Measurements from ENCODE around the gene FBXL3. TPM values are rescaled to one million over a fixed set of nuclear protein-coding genes. Genes with fewer than 3 reads are reported as not detected.

FBXL3 gene
- total and polyA plus RNA-seq, 2 of the 8 experiments (the other 6 are each of a cell fraction or from before 2014, with no cell fraction given) = 4.9 to 14.9 TPM

DNA sequence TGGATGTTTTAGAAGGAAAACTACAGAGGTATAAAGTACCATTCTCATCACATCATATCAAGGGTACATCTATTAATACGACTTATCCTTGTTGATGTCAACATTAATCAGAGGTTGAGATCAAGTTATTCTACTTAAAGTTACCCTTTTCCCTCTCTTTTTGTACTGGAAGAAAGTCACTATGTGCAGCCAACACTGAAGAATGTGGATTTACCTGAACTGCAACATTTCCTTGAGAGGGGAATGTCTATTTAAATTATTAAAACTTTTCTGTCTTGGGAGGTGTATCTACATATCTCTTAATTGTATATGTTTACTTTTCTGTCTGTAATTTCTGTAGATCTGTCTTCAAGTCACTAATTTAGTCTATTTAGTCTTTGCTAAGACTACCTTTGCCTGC is 2.5 kb upstream of the FBXL3 start:
- H4K8ac ChIP-seq (ENCODE audit: extremely low read depth, insufficient read depth, low read length) = no peak overlapping the region
- ChIA-PET POLR2A (ENCODE audit: partially characterized antibody) (no interaction called here), CTCF (ENCODE audit: partially characterized antibody) (no interaction called here)
- TF ChIP-seq EGR1 (IDR thresholded peaks at IDR 0.05; ENCODE audit: borderline replicate concordance, low read depth, low read length) (no peak), KDM1A (IDR thresholded peaks at IDR 0.05; ENCODE audit: borderline replicate concordance, low read length) (no peak), TBP (IDR thresholded peaks at IDR 0.05; ENCODE audit: low read depth, low read length) (no peak), YY1 (IDR thresholded peaks at IDR 0.05; ENCODE audit: low read depth, low read length) (no peak), KDM4A (IDR thresholded peaks at IDR 0.05; ENCODE audit: low read depth, low read length, severe bottlenecking) (no peak), TAF1 (IDR thresholded peaks at IDR 0.05; ENCODE audit: low read depth, low read length) (no peak), SRF (IDR thresholded peaks at IDR 0.05; ENCODE audit: low read depth, low read length) (no peak), KDM5A (IDR thresholded peaks at IDR 0.05; ENCODE audit: low read length) (no peak), TAF7 (optimal IDR thresholded peaks at IDR 0.05; ENCODE audit: borderline replicate concordance, low read depth, low read length) (no peak), FOSL1 (IDR thresholded peaks at IDR 0.05; ENCODE audit: insufficient read depth, low read depth, low read length) (no peak), RNF2 (IDR thresholded peaks at IDR 0.05; ENCODE audit: borderline replicate concordance, low read depth, low read length, missing control alignments, poor library complexity, severe bottlenecking) (no peak), RXRA (IDR thresholded peaks at IDR 0.05; ENCODE audit: insufficient read depth, low read depth, low read length) (no peak), SP4 (IDR thresholded peaks at IDR 0.05; ENCODE audit: low read length) (no peak), SIN3A (conservative IDR thresholded peaks at IDR 0.05 in 1 of 2, IDR thresholded peaks at IDR 0.05 in 1 of 2; ENCODE audit: low read depth in 1 of 2, low read length in 2 of 2) (no peak)

More for the DNA sequence above, 2.5 kb upstream of the FBXL3 start:
- DNase-seq (ENCODE audit: low read depth in 1 of 2, low spot score in 2 of 2) (no peak), FAIRE-seq (no peak)
- H2BK15ac ChIP-seq (ENCODE audit: low read length) = no peak overlapping the region
- peaks cover 5% of the 10 kb centered on the region for H3K23me2 ChIP-seq (ENCODE audit: low read depth, low read length)
- H3K4me1 ChIP-seq (replicated peaks in 1 of 4; ENCODE audit: control insufficient read depth in 3 of 4, insufficient read depth in 4 of 4, low read length in 3 of 4) = peaks cover 1 to 5% (median 3%) of the 10 kb centered on the region in 4 experiments; a peak in 3 of 7 replicates
- no peak overlapping the region for H3K4me3 ChIP-seq (ENCODE audit: extremely low read depth in 1 of 4, insufficient read depth in 2 of 4, low read depth in 3 of 4, low read length in 4 of 4)
- H4K5ac ChIP-seq (ENCODE audit: insufficient read length, low read depth, low read length) = no peak overlapping the region
- H3K14ac ChIP-seq (ENCODE audit: insufficient read length) = no peak overlapping the region
- H2BK12ac ChIP-seq (ENCODE audit: low read depth, low read length) = no peak overlapping the region
- H3K56ac ChIP-seq (replicated peaks; ENCODE audit: insufficient read length, low read depth, low read length) = no peak overlapping the region
- H2BK20ac ChIP-seq (ENCODE audit: low read length) = no peak overlapping the region
- H3K23ac ChIP-seq (ENCODE audit: insufficient read length) = no peak overlapping the region
- no peak overlapping the region for H3K27ac ChIP-seq (ENCODE audit: low read depth, low read length)
- no peaks in the 10 kb centered on the region for H3K79me1 ChIP-seq (ENCODE audit: low read depth, low read length)
- H2AFZ ChIP-seq (ENCODE audit: low read length) = no peak overlapping the region
- H2AK5ac ChIP-seq (ENCODE audit: low read depth, low read length) = no peak overlapping the region
- H3K18ac ChIP-seq (ENCODE audit: extremely low read depth, low read length) = no peak overlapping the region
- no peaks in the 10 kb centered on the region for H3K9me3 ChIP-seq (ENCODE audit: insufficient read depth in 2 of 2, low read depth in 1 of 2, low read length in 1 of 2)
- WGBS, 2 experiments (ENCODE audit: extremely low coverage in 1 of 2, insufficient coverage in 1 of 2, insufficient read length in 1 of 2, insufficient replicate concordance in 2 of 2, low coverage in 1 of 2, low lambda C conversion rate in 2 of 2, missing lambda C conversion rate in 1 of 2) = 80% methylated on average over 1 of the region's 1 CpG; no CpG with 5 or more reads in 1 of the 2 experiments
- H2BK120ac ChIP-seq (replicated peaks; ENCODE audit: low read depth, low read length) = no peak overlapping the region
- no peak overlapping the region for H3K4me2 ChIP-seq (ENCODE audit: insufficient read depth in 1 of 2, low read depth in 2 of 2, low read length in 2 of 2)
- H3K79me2 ChIP-seq (ENCODE audit: control insufficient read depth in 1 of 2, insufficient read depth in 2 of 2, low read length in 2 of 2) = peaks cover 0 to 19% of the 10 kb centered on the region in 2 experiments; a peak in 3 of 4 replicates
- no peak overlapping the region for H3K4ac ChIP-seq (replicated peaks; ENCODE audit: insufficient read length, low read depth, low read length)
- H4K20me1 ChIP-seq (replicated peaks in 1 of 2; ENCODE audit: control insufficient read depth in 1 of 2, insufficient read depth in 2 of 2, low read length in 2 of 2) = peaks cover 0 to 3% of the 10 kb centered on the region in 2 experiments
- no peak overlapping the region for H3K9ac ChIP-seq (replicated peaks in 1 of 4; ENCODE audit: extremely low read depth in 1 of 4, low read depth in 3 of 4, low read length in 3 of 4)
- H3K36me3 ChIP-seq (ENCODE audit: control insufficient read depth in 2 of 4, insufficient read depth in 4 of 4, low read length in 3 of 4) = no peaks in the 10 kb centered on the region
- no peaks in the 10 kb centered on the region for H3K27me3 ChIP-seq (replicated peaks in 1 of 4; ENCODE audit: control insufficient read depth in 3 of 4, extremely low read depth in 1 of 4, insufficient read depth in 3 of 4, low read length in 3 of 4)
- no peak overlapping the region for H4K91ac ChIP-seq (replicated peaks; ENCODE audit: insufficient read length, low read length)
- no peak overlapping the region for H2BK5ac ChIP-seq (ENCODE audit: low read depth, low read length)
